NCI-H2196 (cell line): Measurements from ENCODE around the gene TRIM16.
"Not testable (repeated sequence)": the region's sequence is repeated elsewhere in the genome, so short reads cannot be mapped to it uniquely, and the experiment has no call there.

Experiments used
- DNase-seq: peaks from one replicate; lab custom pipeline; 2025; ENCODE audit not compliant: unreplicated experiment; lab: John Stamatoyannopoulos, UW

The TRIM16 gene

DNA sequence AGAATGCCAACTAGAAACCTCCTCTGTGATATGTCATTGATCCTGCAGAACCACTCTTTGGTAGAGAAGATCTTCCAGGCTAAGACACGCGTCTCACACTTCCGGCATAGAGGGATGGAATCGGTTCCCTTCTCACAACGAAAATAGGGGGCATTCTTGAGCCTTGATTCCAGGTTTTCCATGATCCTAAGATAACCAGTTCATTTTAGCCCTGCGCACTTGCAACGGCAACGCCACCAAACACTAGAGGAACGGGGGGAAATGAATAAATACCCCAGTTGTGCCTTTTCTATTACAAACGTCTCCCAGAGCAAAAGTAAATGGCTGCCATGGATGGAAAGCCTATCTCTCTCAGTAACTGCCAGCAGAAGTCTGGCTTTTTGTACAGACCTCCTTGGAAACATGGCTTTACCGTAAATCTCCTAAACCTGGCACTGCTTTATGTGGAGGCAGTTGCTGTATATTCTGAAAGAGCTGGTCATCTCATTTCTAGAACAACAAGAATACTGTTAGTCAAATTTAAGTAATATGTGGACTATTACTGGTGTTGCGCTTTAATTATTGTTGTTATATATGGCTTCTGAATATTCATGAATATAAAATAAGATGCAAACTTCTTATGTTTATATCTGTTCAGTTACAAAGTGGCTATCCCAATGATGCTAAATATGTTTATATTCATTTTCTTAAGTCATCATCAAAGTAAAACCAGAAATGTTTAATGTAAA is 64.6 kb downstream of the TRIM16 start, which contains the start of gene FBXW10B:
Gene FBXW10B (minus strand): TSS at position 374 of the 728 bp plus-strand sequence. CDS start 192 bp downstream, at position 182.
- not testable (repeated sequence) for DNase-seq

DNA sequence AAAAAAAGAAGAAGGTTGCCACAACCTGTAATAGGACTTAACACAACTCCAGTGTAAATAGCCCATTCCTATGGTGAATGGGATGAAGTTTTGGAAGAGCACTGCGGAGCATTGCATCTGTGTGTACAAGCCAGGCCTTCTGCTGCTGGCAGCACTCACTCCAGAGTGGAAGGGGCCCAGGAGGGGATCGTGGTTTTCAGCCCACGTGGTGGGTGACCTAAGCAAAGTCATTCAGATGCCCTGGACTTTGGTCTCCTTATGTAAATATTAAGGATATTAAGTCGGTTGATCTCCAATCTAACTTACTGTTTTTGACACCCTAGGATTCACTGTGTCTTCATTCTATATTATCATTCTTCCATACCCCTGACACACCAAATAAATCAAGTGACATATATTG is 67.3 kb downstream of the TRIM16 start:
- DNase-seq = not testable (repeated sequence)

DNA sequence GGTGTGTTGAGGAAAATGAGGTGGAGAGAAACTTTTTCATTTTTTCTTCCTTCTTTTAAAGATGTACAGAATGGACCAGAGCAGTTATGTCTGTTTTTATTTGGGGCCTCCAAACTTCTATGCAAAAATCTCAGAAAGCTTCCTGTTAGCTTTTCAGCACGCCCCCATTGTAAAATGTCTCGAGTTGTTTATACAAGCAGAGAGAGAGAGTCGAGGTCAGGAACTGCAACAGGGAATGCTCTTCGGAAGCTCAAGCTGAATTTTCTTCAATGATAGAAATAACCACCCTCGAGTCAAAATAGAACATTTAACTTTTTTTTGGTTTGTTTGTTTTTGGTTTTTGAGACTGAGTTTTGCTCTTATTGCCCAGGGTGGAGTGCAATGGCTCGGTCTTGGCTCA is 68.3 kb downstream of the TRIM16 start:
- DNase-seq = not testable (repeated sequence)

DNA sequence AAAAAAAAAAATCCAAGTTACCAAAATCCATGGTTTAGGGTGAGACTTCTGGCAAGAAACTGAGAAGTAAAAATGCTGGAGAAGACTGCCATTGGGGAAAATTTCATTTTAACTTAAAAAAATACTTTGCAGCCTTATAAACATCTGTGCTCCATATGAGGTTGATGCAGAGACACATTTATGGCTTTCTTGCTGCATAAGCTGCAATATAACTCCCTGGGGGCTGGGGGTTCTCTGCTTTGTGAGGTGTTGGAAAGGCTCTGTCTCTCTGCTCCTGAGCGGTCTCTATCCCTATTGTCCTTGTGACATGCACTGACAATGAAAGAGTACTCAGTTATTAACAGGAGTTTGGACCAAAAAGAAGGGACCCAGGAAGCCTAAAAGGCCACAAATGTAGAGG is 71.0 kb downstream of the TRIM16 start:
- DNase-seq = not testable (repeated sequence)

DNA sequence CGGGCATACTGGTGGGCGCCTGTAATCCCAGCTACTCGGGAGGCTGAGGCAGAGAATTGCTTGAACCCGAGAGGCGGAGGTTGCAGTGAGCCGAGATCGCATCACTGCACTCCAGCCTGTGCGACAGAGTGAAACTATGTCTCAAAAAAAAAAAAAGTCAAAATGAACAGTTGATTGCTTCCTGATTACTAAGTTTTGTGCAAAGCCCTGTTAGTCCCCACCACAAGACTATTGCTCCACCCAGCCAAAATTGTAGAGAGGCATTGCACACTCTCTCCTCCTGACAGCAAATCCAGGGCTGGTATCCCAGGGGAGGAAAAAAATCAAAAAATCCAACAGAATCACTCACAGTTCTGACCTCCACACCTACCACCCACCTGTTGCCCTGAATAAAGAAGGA is 91.2 kb downstream of the TRIM16 start:
- not testable (repeated sequence) for DNase-seq

DNA sequence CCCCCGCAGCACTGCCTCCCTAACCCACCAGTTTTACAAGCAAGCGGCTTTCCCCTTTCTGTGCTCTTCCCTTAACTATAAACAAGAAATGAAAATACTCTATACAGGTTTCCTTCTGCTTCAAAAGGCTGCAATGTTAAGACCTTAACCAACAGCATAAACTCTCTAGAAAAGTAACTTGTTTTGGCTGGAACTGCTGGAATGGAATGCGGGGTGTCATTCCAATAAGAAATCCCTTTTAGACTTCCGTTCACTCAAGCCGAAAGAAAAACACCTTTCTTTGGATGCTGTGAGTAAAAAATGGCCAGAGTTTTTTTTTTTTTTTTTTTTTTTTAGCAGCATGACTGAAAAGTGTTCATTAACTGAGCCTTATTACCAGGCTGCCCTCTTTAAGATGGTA is 92.1 kb downstream of the TRIM16 start:
- not testable (repeated sequence) for DNase-seq

DNA sequence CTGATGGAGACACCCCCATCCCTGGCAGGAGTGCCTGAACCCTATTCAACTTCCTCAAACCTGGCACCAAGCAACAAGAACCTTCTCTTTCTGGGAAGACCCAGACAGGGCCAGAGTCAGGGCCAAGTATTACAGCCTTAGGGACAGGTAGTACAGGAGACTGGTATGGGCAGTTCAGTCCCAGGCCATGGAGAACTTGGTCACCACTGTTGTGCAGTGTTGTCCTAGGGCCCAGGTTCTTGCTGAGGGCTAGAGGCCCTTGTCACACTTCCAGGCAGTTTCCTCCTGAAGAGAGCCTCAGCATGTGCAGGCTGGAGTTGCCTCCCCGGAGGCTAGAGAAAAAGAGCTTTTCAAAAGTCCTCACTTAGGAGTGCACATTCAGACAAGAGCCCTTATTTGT is 93.3 kb downstream of the TRIM16 start:
- DNase-seq = not testable (repeated sequence)

DNA sequence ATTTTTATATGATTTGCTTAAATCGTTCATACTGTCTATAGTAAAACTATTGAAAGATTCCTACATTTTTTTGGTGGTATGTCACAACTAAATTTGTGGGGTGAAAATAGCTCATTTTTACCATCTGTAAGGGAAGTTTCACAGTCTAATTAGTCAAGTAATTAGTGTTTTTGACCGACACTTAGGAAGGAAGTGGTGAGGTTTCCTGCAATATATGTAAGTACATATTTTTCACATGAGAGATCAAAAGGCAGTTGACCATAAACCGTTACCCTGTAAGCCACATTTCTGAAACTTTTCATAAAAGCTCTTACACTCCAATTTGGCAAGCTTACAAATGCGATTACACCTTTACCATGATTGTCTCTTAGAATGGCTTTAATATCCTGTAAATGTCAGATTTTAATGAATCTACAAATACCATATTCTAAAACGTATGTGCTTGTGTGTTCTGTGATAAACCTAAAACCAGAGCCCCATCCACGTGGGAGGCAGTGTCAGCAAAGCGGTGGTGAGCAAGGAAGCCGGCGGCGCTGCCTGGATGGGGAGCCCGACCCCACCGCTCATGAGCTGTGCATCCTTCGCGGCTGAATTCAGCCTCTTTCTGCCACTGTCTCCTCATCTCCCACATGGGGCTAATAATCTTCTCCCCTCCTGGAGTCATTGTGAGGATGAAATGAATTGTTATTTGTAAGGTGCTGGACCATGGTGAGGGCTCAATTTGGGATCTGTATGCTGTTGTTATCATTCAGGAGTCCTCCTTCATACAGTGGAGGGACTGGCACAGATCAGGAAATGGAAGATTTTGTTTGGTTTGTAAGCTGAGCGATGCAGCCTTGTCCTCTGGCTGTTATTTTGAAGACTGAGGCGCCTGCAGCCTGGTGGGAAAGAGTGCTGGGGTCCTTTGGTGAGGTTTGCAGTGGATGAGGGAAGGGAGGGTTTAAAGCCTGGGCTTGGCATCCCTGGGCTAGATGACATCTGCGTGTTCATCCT is 94.3 kb downstream of the TRIM16 start:
- not testable (repeated sequence) for DNase-seq

DNA sequence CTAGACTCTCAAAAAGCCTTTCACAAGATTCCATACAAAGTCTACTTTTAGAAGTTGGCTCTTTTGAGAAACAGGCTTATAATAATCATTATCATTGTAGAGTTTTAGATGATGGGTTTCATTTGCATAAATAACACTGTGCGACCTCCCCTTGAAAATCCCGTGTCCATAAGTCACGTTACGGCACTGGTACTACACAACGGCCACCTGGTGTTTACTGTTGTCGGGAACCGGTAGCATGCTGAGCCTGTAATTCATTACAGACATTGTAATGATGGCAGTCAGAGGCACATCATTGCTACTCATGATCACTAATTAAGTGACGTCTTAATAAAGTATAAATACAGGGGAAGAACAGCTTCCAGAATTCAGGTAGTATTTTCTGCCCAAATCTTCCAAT is 96.1 kb downstream of the TRIM16 start:
- DNase-seq = not testable (repeated sequence)

DNA sequence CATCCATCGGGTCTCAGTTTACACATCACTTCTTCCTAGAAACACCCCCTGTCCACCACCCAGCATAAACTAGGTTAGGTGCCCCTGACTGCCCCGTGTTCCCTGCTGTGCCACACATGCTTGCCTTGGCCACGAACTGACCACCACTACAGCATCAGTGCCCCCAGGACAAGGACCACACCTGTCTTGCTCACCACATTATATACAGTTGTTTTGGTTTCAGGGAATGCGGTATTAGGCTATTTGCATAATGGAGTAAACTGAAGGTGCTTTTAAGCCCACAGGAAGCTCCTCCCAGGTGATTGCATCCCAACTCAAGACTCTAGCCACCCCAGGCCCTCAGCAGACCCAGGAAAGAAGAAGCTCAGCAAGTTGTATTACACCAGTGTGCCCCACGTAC is 100.8 kb downstream of the TRIM16 start:
- not testable (repeated sequence) for DNase-seq

DNA sequence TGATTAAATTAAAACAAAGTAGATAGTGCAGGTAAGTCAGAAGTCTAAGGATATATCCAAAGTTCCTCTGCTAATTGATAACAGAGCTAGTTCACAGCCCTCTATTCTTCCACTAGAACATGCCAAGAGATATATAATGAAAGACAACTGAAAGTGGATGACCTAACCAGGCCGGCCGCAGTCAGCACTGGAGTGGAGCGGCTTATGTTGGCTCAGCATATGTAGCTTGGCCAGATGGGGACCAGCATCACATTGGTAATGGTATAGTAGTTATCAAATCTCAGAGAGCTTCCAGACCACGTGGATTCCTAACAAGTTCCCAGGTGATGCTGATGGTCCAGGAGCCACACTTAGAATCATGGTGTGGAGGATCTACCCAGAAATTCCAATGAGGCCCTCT is 102.6 kb downstream of the TRIM16 start:
- not testable (repeated sequence) for DNase-seq
